HL-60 (cell line): ENCODE data around the gene ABCA8.

ENCODE experiments used
- DNase-seq, 2 experiments: peaks; one replicate each; pipeline ENCODE4 v3.0.0-alpha.2; 2010 to 2020; ENCODE audit warnings: low read depth in 1 of 2, low spot score in 1 of 2
- H3K27ac ChIP-seq: fragments of 250-450 bp; sonication (Bioruptor Pico); replicated peaks from 2 replicates; pipeline ENCODE4 v1.5.1; 2020; ENCODE audit warnings: mild to moderate bottlenecking, moderate library complexity
- H3K27me3 ChIP-seq: fragments of 250-450 bp; sonication (Bioruptor Pico); 2 replicates; pipeline ENCODE4 v1.5.1; 2021; ENCODE audit warnings: mild to moderate bottlenecking, moderate library complexity; ENCODE audit not compliant: insufficient read depth, poor library complexity, severe bottlenecking
- H3K4me3 ChIP-seq: replicated peaks from 2 replicates; pipeline ENCODE4 v1.5.1; 2011; ENCODE audit warnings: mild to moderate bottlenecking, control low read depth, low read length; ENCODE audit not compliant: insufficient read depth
- CTCF ChIP-seq: IDR thresholded peaks from one replicate; pipeline ENCODE4 v1.5.1; 2011; ENCODE audit warnings: low read length, control low read depth, inconsistent platforms; ENCODE audit not compliant: insufficient read depth
- GABPA ChIP-seq: IDR thresholded peaks from 2 replicates; pipeline ENCODE4 v1.6.1; 2012; ENCODE audit warnings: low read depth
- POLR2AphosphoS5 ChIP-seq: IDR thresholded peaks from 2 replicates; pipeline ENCODE4 v1.6.1; 2012; ENCODE audit warnings: low read depth
- REST ChIP-seq: IDR thresholded peaks from 2 replicates; pipeline ENCODE4 v1.6.1; 2012; ENCODE audit warnings: low read depth; ENCODE audit not compliant: insufficient replicate concordance
- SPI1 ChIP-seq: IDR thresholded peaks from 2 replicates; pipeline ENCODE4 v1.6.1; 2012; ENCODE audit warnings: low read depth, mild to moderate bottlenecking, borderline replicate concordance

ABCA8 gene

GRCh38 chr17:68878226-68878885 is 76.8 kb downstream of the ABCA8 start:
- Histone ChIP-seq H3K27me3 (no peaks in the 10 kb centered on the region), H3K27ac (no peak overlapping the region), H3K4me3 (no peak overlapping the region)
- no peak for DNase-seq
- TF ChIP-seq SPI1 (no peak), POLR2AphosphoS5 (no peak), CTCF (no peak)

- TF ChIP-seq REST (no peak), POLR2AphosphoS5 (no peak), SPI1 (no peak), GABPA (no peak), CTCF (no peak)
- DNase-seq, result no peak
- no peak overlapping the region for H3K4me3 ChIP-seq
- H3K27me3 ChIP-seq, result no peaks in the 10 kb centered on the region
- H3K27ac ChIP-seq, result no peak overlapping the region
Measured at GRCh38 chr17:68871447-68871846, 83.7 kb downstream of the ABCA8 start.

- DNase-seq, result no peak
- no peak for TF ChIP-seq GABPA
- no peak for TF ChIP-seq CTCF
- no peak for TF ChIP-seq POLR2AphosphoS5
- no peak for TF ChIP-seq SPI1
- TF ChIP-seq REST, result no peak
- Histone ChIP-seq H3K27me3 (no peaks in the 10 kb centered on the region), H3K27ac (no peak overlapping the region), H3K4me3 (no peak overlapping the region)
Measured at GRCh38 chr17:68870976-68871375, 84.2 kb downstream of the ABCA8 start.
